K562 (cell line): ENCODE results near the gene KANK2. TPM values are rescaled to one million over a fixed set of nuclear protein-coding genes. Genes with fewer than 3 reads are reported as not detected.

ENCODE experiments used
- BCL6 ChIP-seq: fragments of 250-450 bp; sonication (Bioruptor Pico); IDR thresholded peaks from 2 replicates; pipeline ENCODE4 v1.4.0; 2020
- BHLHE40 ChIP-seq: IDR thresholded peaks from 2 replicates; pipeline ENCODE4 v1.6.1; 2011; ENCODE audit warnings: low read length, improper control_type of control experiment
- E2F8 ChIP-seq: fragments of 450-650 bp; IDR thresholded peaks from 2 replicates; pipeline ENCODE4 v1.7.1; 2018; ENCODE audit warnings: mild to moderate bottlenecking, low read depth; ENCODE audit not compliant: partially characterized antibody
- FOXA3 ChIP-seq, 2 experiments: fragments of 450-650 bp in 1 of 2; sonication (generic) in 1 of 2; formaldehyde crosslinking; IDR thresholded peaks in 1 of 2; conservative IDR thresholded peaks in 1 of 2; 2 replicates each; pipeline versions ENCODE4 v1.4.0 to v1.8.0; 2020 to 2022; ENCODE audit warnings: mild to moderate bottlenecking in 2 of 2, missing genetic modification reagents in 1 of 2
- ID3 ChIP-seq, 2 experiments: fragments of 250-450 bp in 1 of 2; fragments of 450-650 bp in 1 of 2; sonication (Bioruptor Pico) in 1 of 2; IDR thresholded peaks; 2 replicates each; pipeline versions ENCODE4 v1.6.1 to v1.8.0; 2016 to 2021; ENCODE audit warnings: mild to moderate bottlenecking in 2 of 2, moderate library complexity in 2 of 2, missing compliant biosample characterization in 1 of 2, missing genetic modification characterization in 1 of 2
- IFI16 ChIP-seq: fragments of 250-450 bp; sonication (Bioruptor Pico); IDR thresholded peaks from 2 replicates; pipeline ENCODE4 v2.1.2; 2022; ENCODE audit warnings: mild to moderate bottlenecking, inconsistent platforms
- IRF2 ChIP-seq: sonication (generic); formaldehyde crosslinking; IDR thresholded peaks from 2 replicates; pipeline ENCODE4 v1.8.1; 2022; ENCODE audit warnings: mild to moderate bottlenecking, missing genetic modification reagents
- KDM1A ChIP-seq, 2 experiments: fragments of 450-650 bp; IDR thresholded peaks; 2 replicates each; pipeline ENCODE4 v1.6.1; 2016; ENCODE audit warnings: mild to moderate bottlenecking in 2 of 2
- MEF2A ChIP-seq: IDR thresholded peaks from 2 replicates; pipeline ENCODE4 v1.6.1; 2011; ENCODE audit warnings: low read depth, mild to moderate bottlenecking, low read length, moderate library complexity; ENCODE audit not compliant: control insufficient read depth
- MTA2 ChIP-seq: fragments of 450-650 bp; IDR thresholded peaks from 2 replicates; pipeline ENCODE4 v1.6.1; 2016; ENCODE audit warnings: low read depth
- NR2C2 ChIP-seq, 2 experiments: fragments of 200-800 bp in 1 of 2; sonication (Bioruptor generic) in 1 of 2; sonication (generic) in 1 of 2; formaldehyde crosslinking in 1 of 2; IDR thresholded peaks; 2 replicates each; pipeline versions ENCODE4 v1.6.1 to v1.8.0; 2016 to 2022; ENCODE audit warnings: mild to moderate bottlenecking in 1 of 2, missing compliant biosample characterization in 1 of 2, missing genetic modification characterization in 1 of 2, missing genetic modification reagents in 1 of 2
- PPARD ChIP-seq: fragments of 250-450 bp; sonication (Bioruptor Pico); IDR thresholded peaks from 2 replicates; pipeline ENCODE4 v1.8.0; 2022; ENCODE audit warnings: inconsistent platforms, mild to moderate bottlenecking, moderate library complexity
- SNRNP70 ChIP-seq: fragments of 200-400 bp; formaldehyde crosslinking; optimal IDR thresholded peaks from 2 replicates; pipeline ENCODE3; 2017; ENCODE audit warnings: low read depth, low read length
- SREBF2 ChIP-seq: sonication (generic); formaldehyde crosslinking; IDR thresholded peaks from 2 replicates; pipeline ENCODE4 v1.4.0; 2020; ENCODE audit warnings: mild to moderate bottlenecking, missing genetic modification reagents
- THAP12 ChIP-seq: fragments of 250-450 bp; sonication (Bioruptor Pico); IDR thresholded peaks from 2 replicates; pipeline ENCODE4 v1.9.0; 2021; ENCODE audit warnings: mild to moderate bottlenecking, inconsistent platforms
- TRIM28 ChIP-seq: fragments of 450-650 bp; IDR thresholded peaks from 2 replicates; pipeline ENCODE4 v1.6.1; 2017
- polyA plus RNA-seq, 8 experiments: library from polyadenylated mRNA; depleted of rRNA in 4 of 8; stranded (reverse) in 5 of 8; unstranded in 3 of 8; fragments of >200 nt; fragmentation: Nextera tagmentation in 2 of 8; fragmentation: Illumina TruSeq in 1 of 8; extraction: Ambion mirVana in 2 of 8; extraction: Trizol in 1 of 8; gene quantifications; 2 replicates each; pipeline versions ENCODE4 v1.2.1 to v1.2.3, GENCODE V29; 2011 to 2014; ENCODE audit warnings: inconsistent platforms in 1 of 8, missing spikeins in 1 of 8
- total RNA-seq, 7 experiments: library from RNA; depleted of rRNA in 6 of 7; stranded (reverse); fragments of >200 nt in 6 of 7; fragmentation: Illumina TruSeq in 2 of 7; extraction: Trizol in 2 of 7; gene quantifications; 2 replicates each; pipeline versions ENCODE4 v1.2.1 to v1.2.3, GENCODE V29; 2011 to 2021; ENCODE audit warnings: low replicate concordance in 1 of 7
- TF ChIP-seq, protein P1 (sequence below): conservative IDR thresholded peaks from 2 replicates; pipeline ENCODE4 v1.6.1; 2011; ENCODE audit warnings: low read depth, mild to moderate bottlenecking, low read length; ENCODE audit not compliant: control insufficient read depth
- TF ChIP-seq, protein P2 (sequence below): fragments of 450-650 bp; conservative IDR thresholded peaks from 2 replicates; pipeline ENCODE4 v1.6.1; 2016; ENCODE audit warnings: missing genetic modification characterization, low read depth, mild to moderate bottlenecking, control low read depth, missing compliant biosample characterization

KANK2 gene
- total and polyA plus RNA-seq, 9 of the 15 experiments (the other 6 are each of a cell fraction or from before 2014, with no cell fraction given) = 4.4 to 47.8 (median 21.3) TPM

- TF ChIP-seq, protein P1, sequence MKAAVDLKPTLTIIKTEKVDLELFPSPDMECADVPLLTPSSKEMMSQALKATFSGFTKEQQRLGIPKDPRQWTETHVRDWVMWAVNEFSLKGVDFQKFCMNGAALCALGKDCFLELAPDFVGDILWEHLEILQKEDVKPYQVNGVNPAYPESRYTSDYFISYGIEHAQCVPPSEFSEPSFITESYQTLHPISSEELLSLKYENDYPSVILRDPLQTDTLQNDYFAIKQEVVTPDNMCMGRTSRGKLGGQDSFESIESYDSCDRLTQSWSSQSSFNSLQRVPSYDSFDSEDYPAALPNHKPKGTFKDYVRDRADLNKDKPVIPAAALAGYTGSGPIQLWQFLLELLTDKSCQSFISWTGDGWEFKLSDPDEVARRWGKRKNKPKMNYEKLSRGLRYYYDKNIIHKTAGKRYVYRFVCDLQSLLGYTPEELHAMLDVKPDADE = peak; percentile 49; the same call in 1 of the 2 replicates
- TF ChIP-seq IFI16 (CRISPR knock-in tag) (0 out of 2 replicates have a peak, but pooled peaks have one; percentile 43), THAP12 (CRISPR knock-in tag) (peak; percentile 79), IRF2 (no peak), ID3 (CRISPR knock-in tag; IDR thresholded peaks at IDR 0.05) (no peak), ID3 (tag; IDR thresholded peaks at IDR 0.05) (peak; percentile 41), MEF2A (no peak), SREBF2 (CRISPR knock-in tag) (no peak), BHLHE40 (no peak), TRIM28 (no peak), BCL6 (no peak), SNRNP70 (no peak), MTA2 (no peak), KDM1A (IDR thresholded peaks at IDR 0.05) (peak in 1 of 2 experiments; percentile 65; a peak in 2 of 4 replicates), FOXA3 (CRISPR knock-in tag; conservative IDR thresholded peaks at IDR 0.05 in 1 of 2, IDR thresholded peaks at IDR 0.05 in 1 of 2) (no peak), E2F8 (peak; percentile 86), NR2C2 (CRISPR knock-in tag; IDR thresholded peaks at IDR 0.05) (no peak), NR2C2 (tag; IDR thresholded peaks at IDR 0.05) (no peak), PPARD (no peak)
- TF ChIP-seq, protein P2, sequence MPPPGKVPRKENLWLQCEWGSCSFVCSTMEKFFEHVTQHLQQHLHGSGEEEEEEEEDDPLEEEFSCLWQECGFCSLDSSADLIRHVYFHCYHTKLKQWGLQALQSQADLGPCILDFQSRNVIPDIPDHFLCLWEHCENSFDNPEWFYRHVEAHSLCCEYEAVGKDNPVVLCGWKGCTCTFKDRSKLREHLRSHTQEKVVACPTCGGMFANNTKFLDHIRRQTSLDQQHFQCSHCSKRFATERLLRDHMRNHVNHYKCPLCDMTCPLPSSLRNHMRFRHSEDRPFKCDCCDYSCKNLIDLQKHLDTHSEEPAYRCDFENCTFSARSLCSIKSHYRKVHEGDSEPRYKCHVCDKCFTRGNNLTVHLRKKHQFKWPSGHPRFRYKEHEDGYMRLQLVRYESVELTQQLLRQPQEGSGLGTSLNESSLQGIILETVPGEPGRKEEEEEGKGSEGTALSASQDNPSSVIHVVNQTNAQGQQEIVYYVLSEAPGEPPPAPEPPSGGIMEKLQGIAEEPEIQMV (tag) = no peak
Measured at GRCh38 chr19:11155373-11156120, 41.8 kb downstream of the KANK2 start, which contains the start of gene SPC24 (continued).
